GM19468 (cell line): Measurements from ENCODE around the gene MCC.

ENCODE experiments used
- ATAC-seq: cut with Tn5 transposase; IDR thresholded peaks from one replicate; pipeline ENCODE4 v1.9.1; 2021; ENCODE audit warnings: mild to moderate bottlenecking, moderate library complexity, moderate number of reproducible peaks; ENCODE audit not compliant: unreplicated experiment; ENCODE audit errors: extremely low read depth

Gene MCC

DNA sequence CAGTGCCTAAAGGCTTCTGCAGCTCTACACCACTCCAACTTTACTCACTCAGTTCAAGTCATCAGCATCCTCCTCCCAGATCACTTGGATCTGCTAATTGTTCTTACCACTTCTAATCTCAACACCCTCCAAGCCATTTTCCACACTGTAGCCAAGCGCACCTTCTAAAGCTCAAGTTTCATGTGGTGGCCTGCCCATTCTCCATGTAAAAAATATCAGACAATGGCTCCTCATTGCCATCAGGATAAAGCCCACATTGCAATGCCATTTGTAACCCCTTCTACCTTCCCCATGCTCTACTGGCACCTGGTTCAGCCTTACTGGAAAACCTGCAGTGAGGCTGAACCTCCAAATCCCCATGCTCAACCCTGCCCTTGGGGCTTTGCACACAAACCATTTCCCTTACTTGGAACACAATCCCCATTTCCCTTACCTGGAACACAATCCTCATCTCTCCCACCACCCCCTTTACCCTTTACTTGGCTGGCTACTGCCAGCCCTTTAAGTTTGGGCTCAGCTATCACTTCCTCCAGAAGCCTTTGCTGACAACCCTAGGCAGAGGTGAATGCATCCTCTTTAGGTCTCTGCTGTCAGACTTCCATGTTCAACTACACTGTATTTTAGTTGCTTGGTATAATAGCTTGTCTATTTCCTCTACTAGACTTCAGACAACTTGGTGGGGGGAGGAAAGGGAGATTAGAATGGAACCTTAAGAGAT, 273.5 kb downstream of the MCC start:
- no peak for ATAC-seq

- no peak for ATAC-seq
Measured at GRCh38 chr5:113213551-113214425, 274.5 kb downstream of the MCC start.

DNA sequence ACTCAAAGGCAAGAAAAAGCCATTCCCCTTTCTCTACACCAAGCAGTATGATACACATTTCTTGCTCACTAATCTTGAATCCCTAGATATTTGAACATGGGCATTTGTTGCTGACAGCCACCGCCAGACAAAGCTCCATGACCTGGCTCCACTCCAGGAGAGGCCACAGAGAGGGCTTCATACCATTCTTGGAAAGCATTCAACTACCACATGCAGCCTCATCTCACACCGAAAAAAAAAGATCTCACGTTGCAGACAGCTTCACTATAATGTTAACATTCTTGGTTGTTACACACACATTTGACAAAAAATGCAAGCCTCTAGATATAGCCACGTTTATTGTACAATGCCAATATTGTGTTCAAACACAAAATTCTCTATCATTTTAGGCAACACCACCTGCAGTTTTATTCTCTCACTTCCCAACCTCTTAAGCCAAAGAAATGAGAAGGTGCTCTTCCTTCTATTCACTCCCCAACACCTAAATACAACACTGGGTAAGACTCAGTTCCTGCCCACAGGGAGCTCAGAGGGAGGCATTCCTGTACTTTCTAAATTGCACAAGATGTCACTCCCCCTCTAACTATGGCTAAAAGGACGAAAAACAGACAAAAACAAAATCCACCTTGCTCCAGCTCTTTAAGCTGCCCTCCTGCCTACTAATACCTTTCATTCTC, 275.9 kb downstream of the MCC start:
- ATAC-seq, result no peak

DNA sequence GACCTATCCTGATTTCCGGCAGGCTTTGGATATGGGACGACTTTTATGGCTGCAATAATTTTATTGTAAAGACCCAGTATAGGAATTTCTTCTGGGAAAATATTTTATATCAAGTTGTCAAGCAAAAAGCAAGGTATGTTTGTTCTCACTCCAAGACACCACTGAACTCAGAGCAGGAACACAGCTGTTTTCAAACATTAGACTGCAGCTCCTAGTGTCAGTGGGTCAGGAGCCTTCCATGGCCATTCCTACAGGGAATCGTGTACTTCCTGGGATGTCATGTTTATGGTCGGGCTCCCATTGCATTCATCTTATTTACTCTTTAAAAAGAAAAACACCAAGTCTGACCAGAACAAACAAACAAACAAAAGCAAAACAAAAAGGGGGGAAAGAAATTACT, 278.8 kb downstream of the MCC start:
- ATAC-seq, result no peak

DNA sequence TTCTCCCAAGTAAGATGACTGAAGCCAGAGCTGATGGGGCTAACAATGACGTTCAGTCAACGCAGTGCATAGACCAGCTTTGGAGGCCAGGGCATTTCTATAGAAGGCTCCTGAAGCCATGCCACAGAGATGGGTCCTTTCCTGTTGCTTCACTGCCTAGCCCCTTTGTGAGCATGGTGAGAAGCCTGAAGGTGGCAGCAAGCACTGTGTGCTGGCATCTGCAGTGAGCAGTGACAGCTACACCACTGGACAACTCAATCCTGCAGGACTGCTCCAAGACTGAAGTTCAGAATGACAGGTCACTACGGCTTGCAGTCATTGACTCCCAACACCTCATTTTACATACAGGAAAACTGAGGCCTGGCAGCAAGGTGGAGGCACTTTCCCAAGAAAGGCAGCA, 282.4 kb downstream of the MCC start:
- ATAC-seq, result no peak

GRCh38 chr5:113205323-113205722, 282.9 kb downstream of the MCC start:
- no peak for ATAC-seq

GRCh38 chr5:113204525-113205161, 283.6 kb downstream of the MCC start:
- no peak for ATAC-seq

- ATAC-seq, result no peak
Measured at GRCh38 chr5:113203916-113204315, 284.3 kb downstream of the MCC start.

DNA sequence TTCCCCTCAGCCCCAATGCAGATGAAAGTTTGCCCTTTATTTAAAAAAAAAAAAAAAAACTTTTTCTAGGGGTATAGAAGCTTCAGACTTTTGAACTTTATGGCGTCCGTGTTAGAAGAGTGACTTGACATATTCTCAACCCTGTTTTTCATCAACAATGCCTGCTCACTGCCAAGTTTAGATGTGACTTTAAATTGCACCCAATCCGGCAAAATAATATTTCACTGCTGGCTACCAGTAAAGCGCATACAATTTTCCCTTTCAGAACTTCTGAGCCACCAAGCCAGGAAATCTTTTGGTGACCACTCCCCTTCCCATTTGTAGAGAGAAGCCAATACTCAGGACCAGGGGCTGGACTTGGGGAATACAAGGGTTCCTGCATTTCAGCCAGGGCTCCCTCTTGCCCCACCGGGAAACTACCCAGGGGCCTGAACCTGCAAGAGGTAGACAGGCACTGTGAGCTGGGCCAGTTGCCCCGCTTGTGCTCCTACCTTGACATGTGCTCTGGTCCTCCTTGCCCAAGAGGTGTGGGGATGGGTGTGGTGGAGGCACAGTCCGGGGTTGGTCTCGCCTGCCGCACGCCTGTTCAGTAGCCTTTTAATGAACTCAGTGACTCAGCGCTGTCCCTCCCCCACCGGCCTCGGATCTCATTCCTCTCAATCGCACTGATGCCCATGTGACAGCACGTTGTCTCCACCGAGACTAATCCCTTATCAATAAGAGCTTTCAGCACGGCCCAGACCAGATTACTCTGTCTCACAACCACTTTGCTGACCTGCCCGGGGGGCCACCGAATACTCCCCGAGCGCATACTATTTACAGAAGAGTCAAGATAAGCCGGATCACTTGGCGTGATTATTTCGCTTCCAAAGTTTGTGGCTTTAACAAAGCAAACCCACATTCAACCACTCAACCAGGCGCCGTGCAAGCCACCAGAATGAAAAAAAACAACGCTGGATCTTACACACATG, 285.2 kb downstream of the MCC start:
- no peak for ATAC-seq

GRCh38 chr5:113202287-113202686, 286.0 kb downstream of the MCC start:
- no peak for ATAC-seq

GRCh38 chr5:113201715-113202114, 286.5 kb downstream of the MCC start:
- ATAC-seq, result no peak

GRCh38 chr5:113199122-113199905, 288.9 kb downstream of the MCC start:
- no peak for ATAC-seq

- ATAC-seq, result no peak
Measured at GRCh38 chr5:113197456-113198200, 290.6 kb downstream of the MCC start.

GRCh38 chr5:113195771-113196170, 292.5 kb downstream of the MCC start:
- ATAC-seq, result no peak

DNA sequence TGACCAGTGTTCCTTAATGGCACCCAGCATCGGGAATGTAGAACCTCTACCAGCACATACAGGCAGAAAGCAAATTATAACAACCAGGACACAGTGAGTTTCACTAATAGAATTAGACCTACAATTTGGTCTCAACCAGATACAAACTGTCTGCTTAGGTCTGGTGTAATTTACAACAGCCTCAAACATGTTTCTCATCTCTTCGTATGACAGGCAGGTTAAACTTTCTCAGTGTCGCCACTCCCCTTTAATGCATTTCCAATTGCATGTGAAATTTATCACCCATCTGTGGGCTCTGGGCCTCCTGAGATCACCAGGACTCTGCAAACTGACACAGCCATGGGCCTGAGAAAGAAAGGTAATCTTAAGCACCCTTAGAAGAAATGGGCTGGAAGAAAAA, 293.0 kb downstream of the MCC start:
- ATAC-seq, result no peak

DNA sequence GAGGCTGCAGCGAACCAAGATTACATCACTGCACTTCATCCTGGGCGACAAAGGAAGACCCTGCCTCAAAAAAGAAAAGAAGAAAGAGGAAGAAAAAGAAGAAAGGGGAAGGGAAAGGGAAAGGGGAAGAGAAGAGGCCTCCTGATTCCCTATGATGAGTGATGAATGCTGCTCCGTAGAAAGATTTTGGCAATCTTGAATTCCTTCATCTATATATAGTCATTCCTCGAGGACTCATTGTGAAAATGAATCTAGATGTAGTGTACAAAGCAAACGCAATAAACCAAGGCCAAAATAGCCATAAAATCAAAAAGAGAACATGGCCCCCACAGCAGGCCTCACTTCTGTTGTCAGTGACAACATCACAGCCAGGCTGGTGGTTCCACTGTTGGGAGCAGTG, 293.7 kb downstream of the MCC start:
- no peak for ATAC-seq

DNA sequence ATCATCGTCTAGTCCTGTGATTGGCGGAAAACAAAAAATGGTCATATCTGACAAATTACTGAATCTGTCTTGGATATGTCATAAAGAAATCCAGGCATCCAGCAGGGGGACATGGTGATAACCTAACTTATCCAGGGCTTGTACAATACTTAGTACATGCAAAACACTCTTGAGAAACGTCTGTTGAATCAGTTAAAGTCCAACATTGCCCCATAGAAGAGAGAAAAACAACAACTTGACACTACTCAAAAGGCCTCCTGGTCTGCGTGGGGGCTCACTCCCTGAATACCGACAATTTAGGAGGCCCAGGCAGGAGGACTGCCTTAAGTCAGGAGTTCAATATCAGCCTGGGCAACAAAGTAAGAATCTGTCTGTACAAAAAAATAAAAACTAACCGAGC, 294.1 kb downstream of the MCC start:
- no peak for ATAC-seq
